Vagina (tissue), 2 donors: ENCODE data around the gene PPFIBP2. TPM values are rescaled to one million over a fixed set of nuclear protein-coding genes. Genes with fewer than 3 reads are reported as not detected.

Source experiments
- DNase-seq, 2 donors: peaks; one replicate each; pipeline ENCODE4 v3.0.0-alpha.2; 2017; ENCODE audit errors: extremely low spot score in 2 of 2
- H3K27ac ChIP-seq: fragments of 200-600 bp; sonication (generic); one replicate; pipeline ENCODE4 v1.5.1; 2019
- H3K27me3 ChIP-seq: fragments of 200-600 bp; sonication (generic); one replicate; pipeline ENCODE4 v1.5.1; 2019
- H3K36me3 ChIP-seq, 2 donors: fragments of 200-600 bp; sonication (generic); one replicate each; pipeline ENCODE4 v1.5.1; 2017 to 2019
- H3K4me1 ChIP-seq: fragments of 200-600 bp; sonication (generic); one replicate; pipeline ENCODE4 v1.5.1; 2019
- H3K4me3 ChIP-seq, 2 donors: fragments of 200-600 bp; sonication (generic); 1 replicate in 1 of 2; 2 replicates in 1 of 2; pipeline ENCODE4 v1.5.1; 2016 to 2019
- H3K9me3 ChIP-seq: fragments of 200-600 bp; sonication (generic); one replicate; pipeline ENCODE4 v1.5.1; 2019
- POLR2A ChIP-seq, 2 donors: fragments of 450-650 bp; IDR thresholded peaks; one replicate each; pipeline ENCODE4 v1.6.1; 2017; ENCODE audit warnings: antibody characterized with exemption in 2 of 2, mild to moderate bottlenecking in 2 of 2, moderate library complexity in 2 of 2
- POLR2AphosphoS5 ChIP-seq, 2 donors: sonication (generic); formaldehyde crosslinking; IDR thresholded peaks; one replicate each; pipeline ENCODE4 v1.9.0; 2017; ENCODE audit warnings: antibody characterized with exemption in 2 of 2, mild to moderate bottlenecking in 2 of 2, low read depth in 1 of 2; ENCODE audit not compliant: insufficient read depth in 1 of 2
- intact Hi-C: fragments of 100-400 bp; cut with DNase I; formaldehyde crosslinking; loops from one replicate; pipeline ENCODE4 v1.15.1; 2023
- total RNA-seq: library from RNA; depleted of rRNA; stranded (reverse); fragments of >200 nt; gene quantifications from one replicate; pipeline ENCODE4 v1.2.3, GENCODE V29; 2016
- TF ChIP-seq, protein P1 (sequence below), 3 experiments: fragments of 450-650 bp in 2 of 3; fragments of 200-600 bp in 1 of 3; sonication (generic) in 1 of 3; IDR thresholded peaks; one replicate each; pipeline ENCODE4 v1.5.1; 2017 to 2019; ENCODE audit warnings: antibody characterized with exemption in 3 of 3, mild to moderate bottlenecking in 2 of 3, moderate library complexity in 2 of 3

Gene PPFIBP2
- total RNA-seq, 1 donor from 2014 or later, result 48.1 TPM

- Histone ChIP-seq H3K4me1 (peaks cover 22% of the 10 kb centered on the region), H3K36me3 (no peaks in the 10 kb centered on the region), H3K27me3 (no peaks in the 10 kb centered on the region), H3K27ac (no peak overlapping the region), H3K4me3 (no peak overlapping the region), H3K9me3 (no peaks in the 10 kb centered on the region)
- intact Hi-C loops, result no loop called here
- TF ChIP-seq, protein P1, sequence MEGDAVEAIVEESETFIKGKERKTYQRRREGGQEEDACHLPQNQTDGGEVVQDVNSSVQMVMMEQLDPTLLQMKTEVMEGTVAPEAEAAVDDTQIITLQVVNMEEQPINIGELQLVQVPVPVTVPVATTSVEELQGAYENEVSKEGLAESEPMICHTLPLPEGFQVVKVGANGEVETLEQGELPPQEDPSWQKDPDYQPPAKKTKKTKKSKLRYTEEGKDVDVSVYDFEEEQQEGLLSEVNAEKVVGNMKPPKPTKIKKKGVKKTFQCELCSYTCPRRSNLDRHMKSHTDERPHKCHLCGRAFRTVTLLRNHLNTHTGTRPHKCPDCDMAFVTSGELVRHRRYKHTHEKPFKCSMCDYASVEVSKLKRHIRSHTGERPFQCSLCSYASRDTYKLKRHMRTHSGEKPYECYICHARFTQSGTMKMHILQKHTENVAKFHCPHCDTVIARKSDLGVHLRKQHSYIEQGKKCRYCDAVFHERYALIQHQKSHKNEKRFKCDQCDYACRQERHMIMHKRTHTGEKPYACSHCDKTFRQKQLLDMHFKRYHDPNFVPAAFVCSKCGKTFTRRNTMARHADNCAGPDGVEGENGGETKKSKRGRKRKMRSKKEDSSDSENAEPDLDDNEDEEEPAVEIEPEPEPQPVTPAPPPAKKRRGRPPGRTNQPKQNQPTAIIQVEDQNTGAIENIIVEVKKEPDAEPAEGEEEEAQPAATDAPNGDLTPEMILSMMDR (IDR thresholded peaks at IDR 0.05), result no peak
- TF ChIP-seq POLR2A (IDR thresholded peaks at IDR 0.05) (no peak), POLR2AphosphoS5 (IDR thresholded peaks at IDR 0.05; ENCODE audit: insufficient read depth in 1 of 2, low read depth in 1 of 2) (no peak)
- no peak for DNase-seq
Measured at GRCh38 chr11:7551571-7551970, 37.8 kb downstream of the PPFIBP2 start.

DNA sequence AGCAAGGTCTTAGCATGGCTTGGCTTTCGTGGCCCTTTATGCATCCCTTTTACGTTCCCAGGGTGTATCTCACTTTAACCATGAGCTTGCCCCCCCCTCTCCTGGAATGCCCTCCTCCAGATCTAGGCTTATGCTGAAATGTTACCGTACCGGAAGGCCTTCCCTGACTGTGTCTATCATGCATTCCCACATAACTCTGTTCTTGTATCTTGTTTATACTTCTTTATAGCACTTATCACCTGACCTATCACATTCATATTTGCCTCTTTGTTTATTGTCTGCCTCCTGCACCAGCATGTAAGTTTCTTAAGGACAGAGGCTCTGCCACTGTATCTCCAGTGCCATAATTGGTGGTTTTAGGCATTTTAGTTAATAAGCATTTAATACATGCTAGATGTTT, 38.9 kb downstream of the PPFIBP2 start:
- DNase-seq, result no peak
- TF ChIP-seq POLR2AphosphoS5 (IDR thresholded peaks at IDR 0.05; ENCODE audit: insufficient read depth in 1 of 2, low read depth in 1 of 2) (no peak), POLR2A (IDR thresholded peaks at IDR 0.05) (no peak)
- TF ChIP-seq, protein P1 (IDR thresholded peaks at IDR 0.05), result no peak
- Histone ChIP-seq H3K27ac (no peak overlapping the region), H3K9me3 (no peaks in the 10 kb centered on the region), H3K4me1 (peaks cover 18% of the 10 kb centered on the region), H3K27me3 (no peaks in the 10 kb centered on the region), H3K36me3 (no peaks in the 10 kb centered on the region), H3K4me3 (no peak overlapping the region)
- intact Hi-C loops, result no loop called here

- H3K4me3 ChIP-seq, result no peak overlapping the region
- H3K27ac ChIP-seq, result no peak overlapping the region
- TF ChIP-seq POLR2AphosphoS5 (IDR thresholded peaks at IDR 0.05; ENCODE audit: insufficient read depth in 1 of 2, low read depth in 1 of 2) (no peak), POLR2A (IDR thresholded peaks at IDR 0.05) (no peak)
- TF ChIP-seq, protein P1 (IDR thresholded peaks at IDR 0.05), result no peak
- H3K27me3 ChIP-seq, result no peaks in the 10 kb centered on the region
- intact Hi-C loops, result no loop called here
- no peak for DNase-seq
- peaks cover 18% of the 10 kb centered on the region for H3K4me1 ChIP-seq
- no peaks in the 10 kb centered on the region for H3K9me3 ChIP-seq
- H3K36me3 ChIP-seq, result no peaks in the 10 kb centered on the region
Measured at GRCh38 chr11:7555052-7555699, 41.4 kb downstream of the PPFIBP2 start.

DNA sequence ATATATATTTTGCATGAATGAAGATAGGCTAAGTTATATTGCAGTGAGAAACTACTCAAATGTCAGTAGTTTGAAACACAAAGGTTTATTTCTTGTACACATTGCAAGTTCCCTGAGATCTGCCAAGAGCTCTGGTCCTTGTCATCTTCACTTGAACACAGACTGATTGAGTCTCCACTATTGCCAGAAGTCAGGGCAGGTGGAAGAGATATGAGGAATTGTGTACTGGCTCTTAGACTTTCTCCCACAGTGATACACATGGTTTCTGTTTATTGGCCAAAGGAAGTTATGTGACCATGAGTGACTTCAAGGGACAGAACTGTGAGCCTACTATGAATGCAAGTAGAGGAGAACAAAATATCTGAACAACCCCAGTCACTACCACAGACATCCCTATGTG, 44.2 kb downstream of the PPFIBP2 start:
- Histone ChIP-seq H3K9me3 (no peaks in the 10 kb centered on the region), H3K36me3 (no peaks in the 10 kb centered on the region), H3K4me3 (no peak overlapping the region), H3K27me3 (no peaks in the 10 kb centered on the region), H3K4me1 (peaks cover 18% of the 10 kb centered on the region), H3K27ac (no peak overlapping the region)
- intact Hi-C loops, result no loop called here
- DNase-seq, result no peak
- TF ChIP-seq, protein P1 (IDR thresholded peaks at IDR 0.05), result no peak
- TF ChIP-seq POLR2AphosphoS5 (IDR thresholded peaks at IDR 0.05; ENCODE audit: insufficient read depth in 1 of 2, low read depth in 1 of 2) (no peak), POLR2A (IDR thresholded peaks at IDR 0.05) (no peak)
